ENCODE data around the gene ALOX5.

Gene ALOX5

GRCh38 chr10:45427262-45427969 lies 53.4 kb downstream of the ALOX5 start:
- Mint-ChIP-seq H3K27ac (peak overlapping the region; percentile 62), H3K27me3 (no peaks in the 10 kb centered on the region), H3K9me3 (no peaks in the 10 kb centered on the region), H3K36me3 (ENCODE audit: low read depth) (peaks cover 89% of the 10 kb centered on the region), H3K4me1 (ENCODE audit: low read depth) (peaks cover 59% of the 10 kb centered on the region), H3K4me3 (no peak overlapping the region)
- intact Hi-C loops (cut with micrococcal nuclease) = loop anchor here (10.0 kb wide), 1 partner anchor 173 kb away; no protein-coding TSS in a partner anchor

GRCh38 chr10:45427970-45428366 lies 54.0 kb downstream of the ALOX5 start:
- Mint-ChIP-seq H3K27me3 (no peaks in the 10 kb centered on the region), H3K4me3 (no peak overlapping the region), H3K27ac (peak overlapping the region; percentile 62), H3K9me3 (no peaks in the 10 kb centered on the region), H3K4me1 (ENCODE audit: low read depth) (peaks cover 59% of the 10 kb centered on the region), H3K36me3 (ENCODE audit: low read depth) (peaks cover 90% of the 10 kb centered on the region)
- intact Hi-C loops (cut with micrococcal nuclease) = loop anchor here (10.0 kb wide), 1 partner anchor 173 kb away; no protein-coding TSS in a partner anchor

- H3K36me3 Mint-ChIP-seq (ENCODE audit: low read depth) = peaks cover 90% of the 10 kb centered on the region
- H3K4me3 Mint-ChIP-seq = no peak overlapping the region
- peak overlapping the region; percentile 62 for H3K27ac Mint-ChIP-seq
- no peaks in the 10 kb centered on the region for H3K9me3 Mint-ChIP-seq
- peaks cover 57% of the 10 kb centered on the region for H3K4me1 Mint-ChIP-seq (ENCODE audit: low read depth)
- intact Hi-C loops (cut with micrococcal nuclease) = loop anchor here (10.0 kb wide), 1 partner anchor 174 kb away; no protein-coding TSS in a partner anchor
- H3K27me3 Mint-ChIP-seq = no peaks in the 10 kb centered on the region
These were observed 54.8 kb downstream of the ALOX5 start for GRCh38 chr10:45428611-45429510.

- H3K36me3 Mint-ChIP-seq (ENCODE audit: low read depth) = peaks cover 90% of the 10 kb centered on the region
- H3K27ac Mint-ChIP-seq = peak overlapping the region; percentile 20
- no peak overlapping the region for H3K4me3 Mint-ChIP-seq
- intact Hi-C loops (cut with micrococcal nuclease) = loop anchor here (10.0 kb wide), 1 partner anchor 175 kb away; no protein-coding TSS in a partner anchor
- H3K4me1 Mint-ChIP-seq (ENCODE audit: low read depth) = peaks cover 57% of the 10 kb centered on the region
- H3K27me3 Mint-ChIP-seq = no peaks in the 10 kb centered on the region
- peaks cover 4% of the 10 kb centered on the region for H3K9me3 Mint-ChIP-seq
These were observed 55.8 kb downstream of the ALOX5 start for GRCh38 chr10:45429790-45430189.

GRCh38 chr10:45432113-45432512 lies 58.1 kb downstream of the ALOX5 start:
- Mint-ChIP-seq H3K9me3 (peaks cover 25% of the 10 kb centered on the region), H3K27me3 (no peaks in the 10 kb centered on the region), H3K4me1 (ENCODE audit: low read depth) (peaks cover 59% of the 10 kb centered on the region), H3K36me3 (ENCODE audit: low read depth) (peaks cover 90% of the 10 kb centered on the region), H3K27ac (no peak overlapping the region), H3K4me3 (no peak overlapping the region)
- intact Hi-C loops (cut with micrococcal nuclease) = no loop called here

GRCh38 chr10:45432700-45433472 lies 58.9 kb downstream of the ALOX5 start:
- intact Hi-C loops (cut with micrococcal nuclease) = no loop called here
- Mint-ChIP-seq H3K4me1 (ENCODE audit: low read depth) (peaks cover 62% of the 10 kb centered on the region), H3K9me3 (peaks cover 25% of the 10 kb centered on the region), H3K4me3 (no peak overlapping the region), H3K36me3 (ENCODE audit: low read depth) (peaks cover 87% of the 10 kb centered on the region), H3K27ac (peak overlapping the region; percentile 33), H3K27me3 (no peaks in the 10 kb centered on the region)

GRCh38 chr10:45433716-45434469 lies 59.9 kb downstream of the ALOX5 start:
- Mint-ChIP-seq H3K27me3 (no peaks in the 10 kb centered on the region), H3K36me3 (ENCODE audit: low read depth) (peaks cover 87% of the 10 kb centered on the region), H3K4me3 (no peak overlapping the region), H3K4me1 (ENCODE audit: low read depth) (peaks cover 63% of the 10 kb centered on the region), H3K9me3 (peaks cover 25% of the 10 kb centered on the region), H3K27ac (peak overlapping the region; percentile 45)
- intact Hi-C loops (cut with micrococcal nuclease) = no loop called here

GRCh38 chr10:45437587-45438465 lies 63.8 kb downstream of the ALOX5 start:
- Mint-ChIP-seq H3K4me3 (no peak overlapping the region), H3K27ac (peak overlapping the region; percentile 52), H3K9me3 (peaks cover 25% of the 10 kb centered on the region), H3K36me3 (ENCODE audit: low read depth) (peaks cover 97% of the 10 kb centered on the region), H3K27me3 (peaks cover 2% of the 10 kb centered on the region), H3K4me1 (ENCODE audit: low read depth) (peaks cover 75% of the 10 kb centered on the region)
- intact Hi-C loops (cut with micrococcal nuclease) = no loop called here

- Mint-ChIP-seq H3K27me3 (peaks cover 3% of the 10 kb centered on the region), H3K4me1 (ENCODE audit: low read depth) (peaks cover 68% of the 10 kb centered on the region), H3K27ac (peak overlapping the region; percentile 52), H3K4me3 (no peak overlapping the region), H3K36me3 (ENCODE audit: low read depth) (peaks cover 96% of the 10 kb centered on the region), H3K9me3 (peaks cover 25% of the 10 kb centered on the region)
- intact Hi-C loops (cut with micrococcal nuclease) = no loop called here
These were observed 64.6 kb downstream of the ALOX5 start for GRCh38 chr10:45438466-45439090.

GRCh38 chr10:45439365-45439764 lies 65.3 kb downstream of the ALOX5 start:
- Mint-ChIP-seq H3K9me3 (peaks cover 25% of the 10 kb centered on the region), H3K4me3 (no peak overlapping the region), H3K4me1 (ENCODE audit: low read depth) (peaks cover 61% of the 10 kb centered on the region), H3K27me3 (peaks cover 3% of the 10 kb centered on the region), H3K36me3 (ENCODE audit: low read depth) (peaks cover 96% of the 10 kb centered on the region), H3K27ac (peak overlapping the region; percentile 31)
- intact Hi-C loops (cut with micrococcal nuclease) = no loop called here

- intact Hi-C loops (cut with micrococcal nuclease) = no loop called here
- peaks cover 3% of the 10 kb centered on the region for H3K27me3 Mint-ChIP-seq
- peak overlapping the region; percentile 31 for H3K27ac Mint-ChIP-seq
- H3K4me3 Mint-ChIP-seq = no peak overlapping the region
- H3K36me3 Mint-ChIP-seq (ENCODE audit: low read depth) = peaks cover 96% of the 10 kb centered on the region
- peaks cover 56% of the 10 kb centered on the region for H3K4me1 Mint-ChIP-seq (ENCODE audit: low read depth)
- peaks cover 20% of the 10 kb centered on the region for H3K9me3 Mint-ChIP-seq
These were observed 65.9 kb downstream of the ALOX5 start for GRCh38 chr10:45439873-45440272.

GRCh38 chr10:45440511-45441062 lies 66.6 kb downstream of the ALOX5 start:
- Mint-ChIP-seq H3K36me3 (ENCODE audit: low read depth) (peaks cover 96% of the 10 kb centered on the region), H3K9me3 (peaks cover 13% of the 10 kb centered on the region), H3K27ac (peak overlapping the region; percentile 31), H3K4me3 (no peak overlapping the region), H3K4me1 (ENCODE audit: low read depth) (peaks cover 49% of the 10 kb centered on the region), H3K27me3 (peaks cover 3% of the 10 kb centered on the region)
- intact Hi-C loops (cut with micrococcal nuclease) = no loop called here
